Pancreas (tissue), 10 donors: Measurements from ENCODE around the gene LUC7L3. TPM values are rescaled to one million over a fixed set of nuclear protein-coding genes. Genes with fewer than 3 reads are reported as not detected.

Experiments
- ATAC-seq, 4 donors: fragments of 200-7000 bp; cut with Tn5 transposase; one replicate each; pipeline versions ENCODE4 v1.8.0 to v1.9.1; 2020; ENCODE audit warnings: mild to moderate bottlenecking in 4 of 4, moderate library complexity in 4 of 4
- DNase-seq, 6 donors: peaks; one replicate each; pipeline ENCODE4 v3.0.0-alpha.2; 2020
- FAIRE-seq: peaks from 2 replicates; lab custom pipeline; 2012; peaks lifted over from hg19 to GRCh38; lab: Jason Lieb, UNC
- H3K27ac ChIP-seq, 4 donors: fragments of 200-600 bp; sonication (generic); 1 replicate in 3 of 4; 2 replicates in 1 of 4; pipeline versions ENCODE4 v1.5.0 to v1.8.0; 2020
- H3K27me3 ChIP-seq, 4 donors: fragments of 200-600 bp; one replicate each; pipeline ENCODE4 v1.8.0; 2021
- H3K36me3 ChIP-seq, 3 donors: fragments of 200-600 bp; sonication (generic) in 1 of 3; one replicate each; pipeline versions ENCODE4 v1.5.0 to v1.8.0; 2020 to 2021
- H3K4me1 ChIP-seq, 3 donors: fragments of 200-600 bp; one replicate each; pipeline ENCODE4 v1.8.0; 2021
- H3K4me3 ChIP-seq, 4 donors: fragments of 200-600 bp; sonication (generic) in 2 of 4; one replicate each; pipeline versions ENCODE4 v1.5.0 to v1.8.0; 2020 to 2021
- H3K9me3 ChIP-seq, 4 donors: fragments of 200-600 bp; one replicate each; pipeline ENCODE4 v1.8.0; 2021
- WGBS, 2 donors: extraction: QIAGEN DNeasy Blood & Tissue Kit; methylation state at CpG; one replicate each; pipeline ENCODE4 v1.1.7; 2013; 5-methylcytosine and 5-hydroxymethylcytosine counted together
- intact Hi-C, 3 donors: fragments of 100-400 bp; cut with DNase I; formaldehyde crosslinking; loops; one replicate each; pipeline versions ENCODE4 v1.11.1 to v1.14.2; 2022
- polyA plus RNA-seq, 2 donors: library from polyadenylated mRNA; stranded (reverse); fragments of 200-250 nt; gene quantifications; one replicate each; pipeline ENCODE4 v1.2.3, GENCODE V29; 2013
- total RNA-seq, 6 donors: library from RNA; stranded (reverse); fragmentation: NEBNext Ultra II Directional in 4 of 6; extraction: Animal tissue kit (Norgen Biotek cat#: 25700) in 4 of 6; gene quantifications; one replicate each; pipeline versions ENCODE4 v1.2.1 to v1.2.4, GENCODE V29; 2021 to 2023
- TF ChIP-seq, protein P1 (sequence below), 4 donors: fragments of 200-600 bp; sonication (generic) in 3 of 4; IDR thresholded peaks; one replicate each; pipeline versions ENCODE4 v1.5.0 to v1.8.0; 2021; ENCODE audit warnings: antibody characterized with exemption in 4 of 4
- donor health status: healthy with polysubstance abuse.
- donor health status: DM: no; HTN: no; CAD: no; lungs with moderate emphysema.
- donor health status: DM: no; HTN: no; CAD: no.
- donor health status: control.
- donor health status: control.
- donor health status: Bipolar disorder and iron deficiency.
- donor health status: DM: yes; HTN: yes; CAD: no.
- donor health status: DM: no; HTN: no; CAD: no.
- donor health status: DM: no; HTN: no; CAD: no.
- donor health status: DM: yes; HTN: yes; CAD: no.

The LUC7L3 gene
- total and polyA plus RNA-seq, 8 donors, result 42.7 to 210 (median 63.4) TPM

GRCh38 chr17:50692448-50693035 is 26.9 kb upstream of the LUC7L3 start:
- TF ChIP-seq, protein P1, sequence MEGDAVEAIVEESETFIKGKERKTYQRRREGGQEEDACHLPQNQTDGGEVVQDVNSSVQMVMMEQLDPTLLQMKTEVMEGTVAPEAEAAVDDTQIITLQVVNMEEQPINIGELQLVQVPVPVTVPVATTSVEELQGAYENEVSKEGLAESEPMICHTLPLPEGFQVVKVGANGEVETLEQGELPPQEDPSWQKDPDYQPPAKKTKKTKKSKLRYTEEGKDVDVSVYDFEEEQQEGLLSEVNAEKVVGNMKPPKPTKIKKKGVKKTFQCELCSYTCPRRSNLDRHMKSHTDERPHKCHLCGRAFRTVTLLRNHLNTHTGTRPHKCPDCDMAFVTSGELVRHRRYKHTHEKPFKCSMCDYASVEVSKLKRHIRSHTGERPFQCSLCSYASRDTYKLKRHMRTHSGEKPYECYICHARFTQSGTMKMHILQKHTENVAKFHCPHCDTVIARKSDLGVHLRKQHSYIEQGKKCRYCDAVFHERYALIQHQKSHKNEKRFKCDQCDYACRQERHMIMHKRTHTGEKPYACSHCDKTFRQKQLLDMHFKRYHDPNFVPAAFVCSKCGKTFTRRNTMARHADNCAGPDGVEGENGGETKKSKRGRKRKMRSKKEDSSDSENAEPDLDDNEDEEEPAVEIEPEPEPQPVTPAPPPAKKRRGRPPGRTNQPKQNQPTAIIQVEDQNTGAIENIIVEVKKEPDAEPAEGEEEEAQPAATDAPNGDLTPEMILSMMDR (IDR thresholded peaks at IDR 0.05), result no peak

GRCh38 chr17:50693036-50693682 is 26.2 kb upstream of the LUC7L3 start:
- Histone ChIP-seq H3K27ac (peak overlapping the region; percentile 22 to 90 (median 76)), H3K4me1 (peaks cover 65 to 75% (median 68%) of the 10 kb centered on the region in 3 donors), H3K4me3 (no peak overlapping the region), H3K9me3 (no peaks in the 10 kb centered on the region), H3K27me3 (no peaks in the 10 kb centered on the region), H3K36me3 (peaks cover 0 to 29% (median 13%) of the 10 kb centered on the region in 3 donors)
- intact Hi-C loops, result loop anchor here in 2 of 3 donors (2.0 to 5.0 kb wide), 3 partner anchors 56 to 146 kb away; partner anchors contain the start of genes ABCC3 (in 1 of the 2) and SPATA20 (in 1 of the 2)
- TF ChIP-seq, protein P1 (IDR thresholded peaks at IDR 0.05), result no peak
- WGBS, 2 donors, result 13 to 14% methylated on average over 5 of the region's 5 CpGs
- DNase-seq (no peak), FAIRE-seq (no peak), ATAC-seq (peak; percentile 64 to 73 (median 71))

More at GRCh38 chr17:50692448-50693035, 26.9 kb upstream of the LUC7L3 start:
- DNase-seq, result no peak
- peak overlapping the region; percentile 22 to 90 (median 76) for H3K27ac ChIP-seq
- no peak overlapping the region for H3K4me3 ChIP-seq
- WGBS, 2 donors, result 9% methylated on average over 6 of the region's 6 CpGs
- H3K9me3 ChIP-seq, result no peaks in the 10 kb centered on the region
- peak in 3 of 4 donors; percentile 2 to 8 (median 5) for ATAC-seq
- FAIRE-seq, result no peak
- no peaks in the 10 kb centered on the region for H3K27me3 ChIP-seq
- peaks cover 0 to 24% (median 13%) of the 10 kb centered on the region in 3 donors for H3K36me3 ChIP-seq
- intact Hi-C loops, result loop anchor here in 2 of 3 donors (2.0 to 5.0 kb wide), 3 partner anchors 56 to 145 kb away; partner anchors contain the start of genes ABCC3 (in 1 of the 2) and SPATA20 (in 1 of the 2)
- peaks cover 64 to 79% (median 71%) of the 10 kb centered on the region in 3 donors for H3K4me1 ChIP-seq

DNA sequence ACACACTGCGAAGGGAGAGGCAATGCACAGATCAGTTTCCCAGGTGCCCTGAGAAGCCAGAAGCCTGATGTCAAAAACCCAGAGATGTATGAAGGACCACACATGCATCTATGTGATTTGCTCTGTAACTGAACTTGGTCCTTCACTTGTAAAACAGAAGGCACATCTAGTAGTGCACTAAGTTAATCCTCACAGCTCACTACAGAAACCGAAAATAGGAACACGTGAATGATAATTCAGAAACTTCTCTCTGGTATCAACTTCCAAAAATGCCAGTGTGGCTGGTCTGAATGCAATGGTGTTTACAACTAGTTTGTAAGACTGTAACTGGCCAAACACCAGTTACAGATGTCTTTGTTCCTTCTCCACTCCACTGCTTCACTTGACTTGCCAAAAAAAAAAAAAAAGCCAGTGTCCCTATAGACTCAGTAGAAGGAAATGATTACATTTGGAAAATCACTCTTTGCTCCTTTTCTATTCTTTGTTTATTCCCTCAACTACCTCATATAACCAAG is 23.0 kb upstream of the LUC7L3 start:
- no peak for DNase-seq
- Histone ChIP-seq H3K27me3 (no peaks in the 10 kb centered on the region), H3K4me1 (peaks cover 37 to 44% (median 43%) of the 10 kb centered on the region in 3 donors), H3K27ac (peak overlapping the region in 2 of 4 donors; percentile 9 to 90), H3K4me3 (no peak overlapping the region), H3K36me3 (peaks cover 5 to 50% (median 13%) of the 10 kb centered on the region in 3 donors), H3K9me3 (no peaks in the 10 kb centered on the region)
- ATAC-seq, result no peak
- TF ChIP-seq, protein P1 (IDR thresholded peaks at IDR 0.05), result no peak
- intact Hi-C loops, result loop anchor here in 2 of 3 donors (5.0 kb wide), 2 partner anchors 149 to 214 kb away; partner anchors contain the start of gene SPATA20 (in 1 of the 2)
- no peak for FAIRE-seq
- WGBS, 2 donors, result 74 to 77% methylated on average over 3 of the region's 3 CpGs

DNA sequence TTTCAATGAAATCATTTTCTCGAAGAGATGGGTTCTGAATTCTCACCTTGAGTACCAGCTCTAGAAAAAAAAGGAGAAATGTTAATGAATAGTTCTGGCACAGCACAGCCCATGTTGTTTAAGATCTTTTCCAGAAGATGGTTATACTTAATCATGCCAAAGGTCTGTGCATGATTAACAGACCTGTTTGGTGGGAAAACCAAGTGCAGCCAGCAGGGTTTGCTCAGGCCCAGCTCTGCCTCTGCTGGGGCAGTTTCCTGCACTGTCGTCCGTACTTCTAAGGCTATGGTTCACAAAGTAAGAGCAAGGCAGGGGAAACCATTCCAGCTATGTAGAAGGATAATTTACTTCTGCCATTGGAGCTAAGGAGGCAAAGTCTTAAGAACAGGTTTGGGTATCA is 22.3 kb upstream of the LUC7L3 start:
- ATAC-seq (peak; percentile 9 to 47 (median 23)), FAIRE-seq (no peak), DNase-seq (no peak)
- intact Hi-C loops, result loop anchor here in 2 of 3 donors (5.0 kb wide), 2 partner anchors 150 to 215 kb away; partner anchors contain the start of gene SPATA20 (in 1 of the 2)
- Histone ChIP-seq H3K27ac (peak overlapping the region in 3 of 4 donors; percentile 30 to 90 (median 70)), H3K27me3 (no peaks in the 10 kb centered on the region), H3K36me3 (peaks cover 5 to 50% (median 13%) of the 10 kb centered on the region in 3 donors), H3K4me3 (no peak overlapping the region), H3K9me3 (no peaks in the 10 kb centered on the region), H3K4me1 (peaks cover 31 to 39% (median 38%) of the 10 kb centered on the region in 3 donors)
- 48 to 51% methylated on average over 3 of the region's 3 CpGs for WGBS, 2 donors
- TF ChIP-seq, protein P1 (IDR thresholded peaks at IDR 0.05), result no peak
